Activated CD8-positive, alpha-beta memory T cell treated with anti-CD3 and anti-CD28 coated beads, Interleukin-2, amount 50 U/mL, for 48 hours (primary cell): Measurements from ENCODE around the gene KCNMB3.
"Not testable (repeated sequence)": the region's sequence is repeated elsewhere in the genome, so short reads cannot be mapped to it uniquely, and the experiment has no call there.

Experiments
- DNase-seq: peaks from one replicate; pipeline ENCODE4 v3.0.0-alpha.2; 2020

The KCNMB3 gene

DNA sequence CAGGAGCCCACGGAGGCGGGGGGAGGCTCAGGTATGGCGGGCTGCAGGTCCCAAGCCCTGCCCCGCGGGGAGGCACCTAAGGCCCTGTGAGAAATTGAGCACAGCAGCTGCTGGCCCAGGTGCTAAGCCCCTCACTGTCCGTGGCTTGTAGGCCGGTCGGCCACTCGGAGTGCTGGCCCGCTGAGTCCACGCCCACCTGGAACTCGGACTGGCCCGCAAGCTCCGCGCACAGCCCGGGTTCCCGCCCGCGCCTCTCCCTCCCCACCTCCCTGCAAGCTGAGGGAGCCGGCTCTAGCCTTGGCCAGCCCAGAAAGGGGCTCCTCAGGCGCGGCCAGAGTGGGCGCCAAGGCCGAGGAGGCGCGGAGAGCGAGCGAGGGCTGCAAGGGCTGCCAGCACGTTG lies 12.2 kb upstream of the KCNMB3 start:
- no peak for DNase-seq

DNA sequence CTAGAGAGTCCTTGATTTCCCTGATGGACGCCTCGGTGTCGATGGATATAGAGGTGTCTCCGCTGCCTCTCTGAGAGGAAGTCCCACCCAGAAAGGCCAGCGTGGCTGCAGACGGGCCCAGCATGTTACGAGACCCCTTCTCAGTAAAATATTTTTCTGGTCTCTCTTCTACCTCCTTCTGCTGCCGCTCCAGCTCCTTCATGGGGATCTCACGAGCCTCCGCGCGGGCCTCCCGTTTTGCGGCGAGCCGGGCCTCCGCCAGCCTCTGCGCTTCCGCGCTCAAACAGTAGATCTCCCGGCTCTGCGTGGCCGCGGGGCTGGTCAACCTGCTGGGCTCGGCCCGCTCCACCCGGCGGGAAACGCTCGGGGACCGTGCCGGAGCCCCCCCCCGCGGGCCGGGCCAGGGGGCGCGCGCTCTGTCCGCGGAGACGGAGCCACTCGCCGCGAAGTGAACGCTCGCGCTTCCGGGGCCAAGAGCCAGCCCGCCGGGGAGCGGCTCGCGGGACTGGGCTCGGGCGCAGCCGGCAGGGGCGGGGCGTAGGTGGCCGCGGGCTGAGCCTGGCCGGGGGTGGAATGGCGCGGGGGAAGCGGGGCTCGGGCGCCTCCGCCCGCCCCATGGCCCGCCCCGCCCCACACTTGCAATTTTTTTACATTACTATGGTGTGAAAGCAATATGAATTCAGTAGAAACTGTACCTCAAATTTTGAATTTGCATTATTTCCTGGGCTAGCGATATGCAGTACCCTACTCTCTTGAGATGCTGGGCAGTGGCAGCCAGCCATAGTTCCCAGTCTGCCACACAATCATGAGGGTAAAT lies 10.2 kb upstream of the KCNMB3 start:
- DNase-seq, result peak; percentile 80

DNA sequence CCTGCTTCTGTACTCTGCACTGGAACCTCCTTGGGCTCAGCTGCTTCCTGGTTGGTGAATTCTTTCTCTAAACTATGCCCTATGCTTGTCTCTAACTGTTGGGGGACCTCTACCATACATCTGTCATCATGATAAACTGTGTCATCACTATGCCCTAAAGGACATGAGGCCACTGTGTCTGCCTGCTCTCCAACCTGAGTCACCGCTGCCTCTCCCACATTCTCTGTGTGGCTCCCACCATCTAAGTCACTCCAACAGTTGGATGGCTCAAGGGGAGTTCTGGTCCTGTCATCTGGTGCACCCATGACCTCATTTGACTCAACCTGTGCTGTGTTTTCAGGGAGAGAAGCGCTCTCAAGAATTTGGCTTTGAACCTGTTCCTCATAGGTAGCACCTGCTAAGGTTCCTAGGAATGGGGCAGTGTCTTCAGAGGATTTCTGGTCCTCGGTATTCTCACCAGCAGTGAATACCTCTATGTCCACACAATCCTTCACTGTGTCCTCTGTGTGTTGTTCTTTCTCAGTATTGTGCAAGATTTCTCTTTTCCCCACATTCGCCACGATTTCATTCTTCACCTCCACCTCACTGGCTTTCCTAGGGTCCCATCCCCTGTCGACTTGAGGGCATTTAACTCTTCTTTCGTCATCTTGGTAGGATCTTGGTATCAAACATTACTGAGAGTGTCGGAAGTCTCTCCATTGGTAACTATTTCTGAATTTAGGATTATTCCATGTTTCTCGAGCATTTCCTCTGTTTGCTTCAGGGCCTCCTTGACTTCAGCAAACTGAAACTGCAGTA lies 9.2 kb upstream of the KCNMB3 start:
- DNase-seq, result not testable (repeated sequence)

DNA sequence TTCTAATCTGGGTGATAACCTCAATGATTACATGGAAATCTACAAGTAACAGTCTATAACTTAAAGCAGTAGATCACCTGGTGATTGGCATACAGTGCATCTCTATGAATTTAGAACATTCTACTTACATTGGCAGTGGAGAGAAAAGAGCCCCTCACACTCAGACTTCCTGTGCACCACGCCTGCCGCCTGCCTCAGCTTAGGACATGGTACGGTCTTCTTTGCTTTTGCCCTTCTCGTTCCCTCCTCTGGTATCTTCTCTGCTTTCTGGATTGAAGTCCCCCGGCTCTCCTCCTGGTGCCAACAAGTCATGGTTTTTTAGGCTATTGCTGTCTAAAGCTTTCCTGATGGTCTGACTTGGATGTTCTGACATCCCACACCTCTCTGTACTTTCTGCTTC lies 7.9 kb upstream of the KCNMB3 start:
- DNase-seq, result no peak

DNA sequence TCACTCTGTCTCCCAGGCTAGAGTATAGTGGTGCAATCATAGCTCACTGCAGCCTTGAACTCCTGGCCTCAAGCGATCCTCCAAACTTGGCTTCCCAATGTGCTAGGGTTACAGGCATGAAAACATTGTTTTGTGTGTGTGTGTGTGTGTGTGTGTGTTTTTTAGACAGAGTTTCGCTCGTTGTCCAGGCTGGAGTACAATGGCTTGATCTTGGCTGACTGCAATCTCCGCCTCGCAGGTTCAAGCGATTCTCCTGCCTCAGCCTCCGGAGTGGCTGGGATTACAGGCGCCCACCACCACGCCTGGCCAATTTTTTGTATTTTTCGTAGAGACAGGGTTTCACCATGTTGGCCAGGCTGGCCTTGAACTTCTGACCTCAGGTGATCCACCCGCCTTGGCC lies 6.8 kb upstream of the KCNMB3 start:
- DNase-seq, result not testable (repeated sequence)

DNA sequence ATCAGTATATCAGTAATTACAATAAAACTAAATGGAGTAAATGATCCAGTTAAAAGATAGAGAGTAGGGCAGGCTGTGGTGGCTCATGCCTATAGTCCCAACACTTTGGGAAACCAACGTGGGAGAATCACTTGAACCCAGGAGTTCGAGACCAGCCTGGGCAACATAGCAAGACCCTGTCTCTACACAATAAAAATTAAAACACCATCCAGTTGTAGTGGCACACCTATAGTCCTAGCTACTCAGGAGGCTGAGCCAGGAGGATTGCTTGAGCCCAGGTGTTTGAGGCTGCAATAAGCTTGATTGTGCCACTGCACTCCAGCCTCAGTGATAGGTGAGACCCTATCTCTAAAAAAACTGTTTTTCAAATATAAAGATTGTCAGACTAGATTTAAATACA lies 5.9 kb upstream of the KCNMB3 start:
- DNase-seq, result no peak

DNA sequence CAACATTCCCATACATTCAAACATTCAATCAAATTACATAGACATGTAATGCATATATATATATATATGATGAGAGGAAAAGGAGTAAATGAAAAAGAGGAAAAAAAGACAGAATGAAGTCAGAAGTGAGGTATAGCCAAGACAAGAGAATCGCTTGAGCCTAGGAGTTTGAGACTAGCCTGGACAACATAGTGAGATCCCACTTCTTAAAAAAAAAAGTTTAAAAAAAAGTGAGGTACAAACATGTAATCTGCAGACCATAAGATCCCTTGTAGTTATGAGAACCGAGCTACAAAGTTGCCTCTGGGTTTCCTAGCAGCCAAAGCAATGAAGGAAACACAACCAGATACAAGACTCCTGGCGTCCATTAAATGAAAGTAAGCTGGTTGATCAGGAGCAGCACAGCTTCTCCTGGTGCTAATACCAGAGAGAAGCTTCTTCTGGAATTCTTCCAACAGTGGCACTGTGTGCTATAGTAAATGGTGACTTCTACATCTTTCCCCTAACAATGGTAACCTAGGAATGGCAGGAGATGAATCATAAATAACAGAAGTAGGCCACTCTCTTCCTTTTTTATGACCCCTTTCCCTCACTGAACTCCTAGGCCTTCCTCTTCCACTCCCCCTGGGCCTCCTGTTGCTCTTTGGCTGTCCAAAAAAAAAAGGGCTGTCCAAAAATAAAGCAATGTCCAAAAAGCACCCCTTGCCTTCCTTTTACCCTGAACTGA lies 3.5 kb downstream of the KCNMB3 start:
- DNase-seq, result no peak

DNA sequence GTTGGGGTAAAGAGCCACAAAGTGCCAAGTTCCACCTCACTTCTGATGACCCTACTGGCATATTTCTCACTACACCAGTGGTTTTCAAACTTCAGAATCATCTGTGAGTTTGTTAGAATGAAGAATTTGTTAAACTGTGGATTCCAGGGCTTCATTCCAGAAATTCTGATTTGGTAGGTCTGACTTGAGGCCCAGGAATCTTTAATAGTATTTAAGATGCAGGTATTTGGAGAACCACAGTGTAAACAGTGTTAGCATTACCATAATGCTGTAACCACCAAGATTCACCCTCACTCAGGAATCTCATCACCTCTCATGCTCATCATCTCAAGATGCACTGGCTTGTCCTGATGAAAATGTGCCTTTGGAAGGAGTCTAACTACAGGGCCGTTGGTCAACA lies 6.0 kb downstream of the KCNMB3 start:
- DNase-seq, result no peak

DNA sequence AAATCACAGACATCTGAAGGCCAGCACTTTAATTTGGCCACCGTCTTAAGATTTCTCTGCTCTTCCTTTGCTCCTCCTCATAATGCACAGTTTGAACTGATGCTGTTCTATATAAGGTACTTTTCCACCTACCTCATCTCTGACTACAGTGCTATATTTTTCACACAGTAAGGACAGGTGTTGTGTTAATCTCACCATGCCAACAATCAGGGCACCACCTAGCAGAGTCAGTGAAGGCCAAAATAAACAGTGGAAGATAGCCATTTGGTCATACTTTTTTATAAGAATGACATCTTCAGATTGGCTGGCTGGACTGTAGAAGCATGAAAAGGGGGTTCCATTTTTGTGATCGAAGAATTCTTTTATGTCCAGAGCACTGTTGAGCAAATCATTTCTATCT lies 8.1 kb downstream of the KCNMB3 start:
- not testable (repeated sequence) for DNase-seq

DNA sequence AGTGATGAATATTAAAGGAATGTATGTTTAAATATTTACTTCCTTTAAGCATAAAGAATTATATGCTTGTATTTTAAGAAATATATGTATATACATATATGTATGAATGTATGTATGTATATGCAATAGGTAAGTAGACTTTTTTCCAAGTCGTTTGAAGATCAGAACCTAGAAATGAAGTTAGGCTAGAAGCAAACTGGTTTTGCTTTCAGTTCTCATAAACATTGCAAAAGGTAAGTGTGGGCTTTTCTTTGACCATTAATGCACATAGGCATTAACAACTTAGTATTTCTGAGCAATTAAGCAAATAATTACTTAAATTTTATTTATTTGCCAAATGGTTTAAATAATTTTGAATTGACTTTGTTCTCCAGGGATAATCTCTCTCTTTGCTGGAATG lies 10.6 kb downstream of the KCNMB3 start:
- DNase-seq, result not testable (repeated sequence)

DNA sequence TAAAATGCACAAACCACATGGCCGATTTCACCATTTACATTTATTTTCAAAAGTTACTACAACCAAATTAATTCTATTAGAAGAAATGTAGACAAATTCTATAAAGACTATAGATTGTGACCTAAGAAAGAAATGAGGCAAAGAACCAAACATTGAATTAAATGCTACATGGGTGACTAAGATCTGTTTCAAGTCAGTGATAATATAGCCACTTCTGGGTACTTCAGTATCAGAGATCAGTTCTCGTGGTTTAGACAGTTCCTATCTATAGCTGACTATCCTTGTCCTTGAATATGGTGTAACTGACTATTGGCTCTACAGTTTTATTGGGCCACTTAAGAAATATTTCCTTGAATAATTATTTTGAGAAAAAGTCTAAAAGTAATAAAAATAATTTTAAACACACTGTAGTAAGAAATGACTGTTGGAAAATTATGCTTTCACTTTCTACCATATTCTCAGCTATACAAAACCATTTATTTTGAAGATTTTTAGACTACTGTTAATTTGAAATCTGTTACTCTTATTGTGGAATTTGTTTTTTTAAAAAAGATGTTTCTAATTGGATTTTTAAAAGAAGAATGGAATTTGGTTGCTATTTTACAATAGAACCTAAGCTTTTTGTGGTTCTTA lies 14.1 kb downstream of the KCNMB3 start:
- DNase-seq, result no peak

DNA sequence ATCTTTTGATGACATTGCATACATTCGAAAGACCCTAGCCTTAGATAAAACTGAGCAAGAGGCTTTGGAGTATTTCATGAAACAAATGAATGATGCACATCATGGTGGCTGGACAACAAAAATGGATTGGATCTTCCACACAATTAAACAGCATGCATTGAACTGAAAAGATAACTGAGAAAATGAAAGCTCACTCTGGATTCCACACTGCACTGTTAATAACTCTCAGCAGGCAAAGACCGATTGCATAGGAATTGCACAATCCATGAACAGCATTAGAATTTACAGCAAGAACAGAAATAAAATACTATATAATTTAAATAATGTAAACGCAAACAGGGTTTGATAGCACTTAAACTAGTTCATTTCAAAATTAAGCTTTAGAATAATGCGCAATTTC lies 16.7 kb downstream of the KCNMB3 start:
- DNase-seq, result no peak

DNA sequence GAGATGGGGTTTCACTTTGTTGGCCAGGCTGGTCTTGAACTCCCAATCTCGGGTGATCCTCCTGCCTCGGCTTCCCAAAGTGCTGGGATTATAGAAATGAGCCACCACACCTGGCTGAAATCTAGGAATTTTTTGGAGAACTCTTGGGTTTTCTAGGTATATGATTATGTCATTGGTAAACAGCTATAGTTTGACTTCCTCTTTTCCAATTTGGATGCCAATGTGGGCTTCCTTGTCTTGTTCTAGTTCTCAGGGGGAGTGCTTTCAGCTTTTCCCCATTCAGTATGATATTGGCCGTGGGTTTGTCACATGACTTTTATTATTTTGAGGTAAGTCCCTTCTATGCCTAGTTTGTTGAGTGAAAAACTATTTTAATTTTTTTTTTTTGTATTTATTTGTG lies 17.9 kb downstream of the KCNMB3 start:
- DNase-seq, result no peak

DNA sequence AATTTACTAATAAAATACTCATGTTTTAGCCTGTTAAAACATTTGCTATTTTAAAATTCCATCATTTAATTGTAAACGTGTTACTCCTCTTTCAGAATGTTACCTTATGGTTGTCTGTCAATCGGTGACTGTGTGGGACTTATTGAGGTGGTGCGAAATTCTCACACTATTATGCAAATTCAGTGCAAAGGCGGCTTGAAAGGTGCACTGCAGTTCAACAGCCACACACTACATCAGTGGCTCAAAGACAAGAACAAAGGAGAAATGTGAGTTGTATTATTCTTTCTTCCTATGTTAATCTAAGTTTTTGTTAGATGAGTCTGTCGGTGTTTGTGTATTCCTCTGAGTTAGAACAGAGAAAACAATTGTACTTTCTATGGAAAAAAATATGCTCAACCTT lies 21.7 kb downstream of the KCNMB3 start:
- DNase-seq, result no peak

DNA sequence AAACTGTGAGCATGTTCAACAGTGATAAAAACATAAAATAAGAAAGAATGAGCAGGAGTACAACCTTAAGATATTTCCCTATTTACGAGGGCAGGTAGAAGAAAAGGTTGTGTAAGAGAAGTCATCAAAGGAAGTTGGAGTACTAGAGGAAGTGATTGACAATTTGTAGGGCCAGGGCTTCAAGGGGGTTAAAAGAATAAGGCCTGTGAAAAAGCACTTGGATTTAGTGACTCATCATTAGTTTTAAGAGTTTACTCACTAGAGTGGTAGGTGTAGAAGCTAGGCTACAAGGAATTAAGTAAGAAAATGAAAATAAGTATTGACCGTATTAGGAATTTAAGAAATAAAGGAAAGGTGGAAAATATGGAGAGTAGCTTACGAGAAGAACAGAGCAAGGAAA lies 23.6 kb downstream of the KCNMB3 start:
- no peak for DNase-seq

DNA sequence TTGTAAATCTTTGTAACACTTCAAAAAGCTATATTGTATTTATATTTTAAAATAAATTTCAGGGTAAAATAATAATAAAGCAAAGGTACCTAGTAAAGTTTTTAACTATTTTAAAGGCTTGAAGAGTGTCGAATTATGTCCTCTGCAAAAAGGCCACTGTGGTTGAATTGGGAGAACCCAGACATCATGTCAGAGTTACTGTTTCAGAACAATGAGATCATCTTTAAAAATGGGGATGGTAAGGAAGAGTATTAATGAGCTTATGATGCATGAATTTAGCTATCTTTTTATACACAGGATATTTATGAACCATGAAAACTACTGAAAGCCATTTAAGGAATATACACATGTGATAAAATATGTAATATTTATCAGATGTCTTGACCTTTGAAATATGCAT lies 26.3 kb downstream of the KCNMB3 start:
- DNase-seq, result no peak

DNA sequence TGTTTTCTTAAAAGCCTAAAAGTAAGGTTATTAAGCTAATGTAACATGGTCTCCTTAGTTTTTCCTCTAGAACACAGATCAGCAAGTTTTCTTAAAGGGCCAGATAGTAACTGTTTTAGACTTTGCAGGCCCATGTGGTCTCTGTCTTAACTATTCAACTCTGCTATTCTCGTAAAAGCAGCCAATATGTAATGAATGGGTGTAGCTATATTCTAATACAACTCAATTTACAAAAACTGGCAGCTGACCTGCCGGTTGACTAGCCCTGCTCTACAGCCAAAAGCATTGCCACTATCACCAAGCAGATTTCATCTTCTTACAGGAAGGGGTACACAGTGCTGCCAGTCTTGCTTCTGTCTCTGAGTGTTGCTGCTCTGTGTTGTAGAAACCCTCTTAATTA lies 27.4 kb downstream of the KCNMB3 start:
- DNase-seq, result no peak

DNA sequence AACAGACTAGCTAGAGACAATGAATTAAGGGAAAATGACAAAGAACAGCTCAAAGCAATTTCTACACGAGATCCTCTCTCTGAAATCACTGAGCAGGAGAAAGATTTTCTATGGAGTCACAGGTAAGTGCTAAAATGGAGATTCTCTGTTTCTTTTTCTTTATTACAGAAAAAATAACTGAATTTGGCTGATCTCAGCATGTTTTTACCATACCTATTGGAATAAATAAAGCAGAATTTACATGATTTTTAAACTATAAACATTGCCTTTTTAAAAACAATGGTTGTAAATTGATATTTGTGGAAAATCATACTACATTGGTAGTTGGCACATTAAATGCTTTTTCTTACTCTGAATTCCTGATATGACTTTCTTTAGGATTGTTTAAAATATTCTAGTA lies 32.7 kb downstream of the KCNMB3 start:
- not testable (repeated sequence) for DNase-seq

DNA sequence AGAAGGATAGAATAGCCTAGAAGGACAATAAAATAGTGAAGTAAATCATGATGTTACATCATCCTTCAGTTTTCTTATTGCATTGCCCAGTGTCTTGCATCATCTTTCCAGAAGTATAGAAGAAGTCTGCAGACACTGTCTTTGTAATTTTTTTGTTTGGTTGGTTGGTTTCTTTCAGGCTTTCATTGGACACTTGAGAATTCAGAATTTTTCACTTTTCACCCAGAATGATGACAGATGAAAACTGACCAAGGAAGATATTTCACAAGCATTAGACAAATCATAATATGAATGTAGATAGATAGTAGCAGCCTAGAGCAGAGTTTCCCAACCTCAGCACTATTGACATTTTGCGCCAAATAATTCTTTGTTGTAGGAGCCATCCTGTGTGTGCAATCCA lies 35.4 kb downstream of the KCNMB3 start:
- DNase-seq, result not testable (repeated sequence)

DNA sequence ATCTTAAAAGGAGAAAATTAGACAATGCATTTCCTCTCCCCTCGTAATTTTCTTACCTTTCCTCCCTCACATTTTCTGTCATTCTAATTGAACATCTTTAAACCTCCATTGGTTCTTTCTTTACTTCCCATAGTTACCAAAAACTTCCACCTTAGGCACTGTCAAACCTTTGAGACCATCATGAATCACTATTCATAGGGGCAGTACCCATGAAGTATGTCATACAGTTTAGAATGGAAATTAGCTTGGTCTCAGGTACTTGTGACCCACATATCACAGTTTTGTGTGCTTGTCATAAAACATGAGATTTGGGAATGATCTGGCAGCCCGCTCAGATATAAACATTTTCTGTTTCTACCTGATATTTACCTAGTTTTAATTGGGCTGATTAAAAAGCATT lies 50.1 kb downstream of the KCNMB3 start:
- no peak for DNase-seq

DNA sequence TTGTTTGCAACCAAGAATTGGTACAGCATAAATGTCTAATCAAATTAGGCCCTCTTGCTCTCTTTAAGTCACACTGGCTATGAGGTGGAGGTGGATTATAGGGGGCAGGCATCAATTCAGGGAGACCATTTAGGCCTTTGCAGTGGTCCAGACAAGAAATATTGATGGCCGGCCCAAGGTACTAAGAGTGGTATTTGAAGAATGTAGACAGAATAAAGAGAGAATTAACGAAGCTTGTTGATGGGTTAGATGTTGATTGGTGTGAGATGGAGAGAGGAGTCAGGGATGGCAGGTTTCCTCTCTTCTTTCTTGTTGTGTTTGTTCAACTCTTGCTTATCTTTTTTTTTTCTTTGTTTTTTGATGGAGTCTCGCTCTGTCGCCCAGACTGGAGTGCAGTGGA lies 54.2 kb downstream of the KCNMB3 start:
- no peak for DNase-seq

DNA sequence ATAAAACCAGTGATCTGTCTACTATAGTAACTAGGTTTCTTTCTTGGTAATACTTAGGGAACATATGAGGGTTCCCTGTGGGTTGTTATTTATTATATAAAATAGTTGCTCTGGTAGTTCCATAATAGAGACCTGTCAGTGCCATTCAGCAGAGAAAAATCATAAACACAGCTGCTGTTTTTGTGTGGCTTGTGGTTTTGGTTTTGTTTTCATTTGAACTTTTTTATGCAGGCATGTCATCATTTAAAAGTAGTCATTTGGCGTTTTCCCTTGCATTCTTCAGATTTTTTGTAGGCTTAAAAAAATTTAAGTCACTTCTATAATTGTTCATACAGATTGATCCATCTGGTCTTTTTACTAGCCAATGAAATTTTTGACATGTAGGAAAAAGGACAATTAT lies 54.8 kb downstream of the KCNMB3 start:
- DNase-seq, result no peak

DNA sequence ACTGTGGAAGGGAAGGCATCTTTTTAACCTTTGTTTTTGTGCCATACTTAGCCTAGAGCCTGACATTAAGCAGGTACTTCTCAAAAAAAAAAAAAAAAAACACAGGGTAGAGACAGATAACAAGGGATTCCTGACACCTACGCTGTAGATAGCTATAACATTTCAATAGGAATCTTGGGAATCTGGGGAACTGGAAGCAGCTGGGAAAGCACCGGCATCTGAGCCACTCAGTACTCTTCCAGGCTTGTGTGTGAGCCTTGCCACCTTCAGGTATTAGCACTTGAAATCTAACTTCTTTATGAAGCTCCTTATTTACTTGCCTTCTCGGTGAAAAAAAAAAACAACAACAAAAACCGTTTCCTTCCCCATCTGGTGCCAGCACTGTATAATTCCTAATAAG lies 56.0 kb downstream of the KCNMB3 start:
- no peak for DNase-seq
